NCI-H2227 treated with DMSO at 0.1 percent for 48 hours (cell line): ENCODE data around the gene OR8G1.
"Not testable (repeated sequence)": the region's sequence is repeated elsewhere in the genome, so short reads cannot be mapped to it uniquely, and the experiment has no call there.

Source experiments
- DNase-seq: peaks from one replicate; lab custom pipeline; 2025; lab: John Stamatoyannopoulos, UW

The OR8G1 gene

DNA sequence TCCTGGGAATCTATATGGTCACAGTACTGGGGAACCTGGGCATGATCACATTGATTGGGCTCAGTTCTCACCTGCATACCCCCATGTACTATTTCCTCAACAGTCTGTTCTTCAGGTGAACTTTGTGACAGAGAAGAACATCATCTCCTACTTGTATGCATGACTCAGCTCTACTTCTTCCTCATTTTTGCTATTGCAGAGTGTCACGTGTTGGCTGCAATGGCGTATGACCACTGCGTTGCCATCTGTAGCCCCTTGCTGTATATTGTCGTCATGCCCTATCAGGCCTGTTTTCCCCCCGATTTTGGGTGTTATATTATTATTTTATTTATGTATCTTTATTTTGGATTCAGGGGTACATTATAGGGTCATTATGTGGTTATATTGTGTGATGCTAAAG lies 2.4 kb upstream of the OR8G1 start:
- no peak for DNase-seq

DNA sequence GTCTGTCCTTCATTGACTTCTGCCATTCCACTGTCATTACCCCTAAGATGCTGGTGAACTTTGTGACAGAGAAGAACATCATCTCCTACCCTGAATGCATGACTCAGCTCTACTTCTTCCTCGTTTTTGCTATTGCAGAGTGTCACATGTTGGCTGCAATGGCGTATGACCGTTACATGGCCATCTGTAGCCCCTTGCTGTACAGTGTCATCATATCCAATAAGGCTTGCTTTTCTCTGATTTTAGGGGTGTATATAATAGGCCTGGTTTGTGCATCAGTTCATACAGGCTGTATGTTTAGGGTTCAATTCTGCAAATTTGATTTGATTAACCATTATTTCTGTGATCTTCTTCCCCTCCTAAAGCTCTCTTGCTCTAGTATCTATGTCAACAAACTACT lies 9.0 kb downstream of the OR8G1 start:
- not testable (repeated sequence) for DNase-seq

GRCh38 chr11:124256076-124256475 lies 15.2 kb downstream of the OR8G1 start, which contains the start of gene OR8G5:
TSS of gene OR8G5 (plus strand) at chr11:124256376. CDS start at chr11:124264932, 8,556 bp downstream.
- no peak for DNase-seq

DNA sequence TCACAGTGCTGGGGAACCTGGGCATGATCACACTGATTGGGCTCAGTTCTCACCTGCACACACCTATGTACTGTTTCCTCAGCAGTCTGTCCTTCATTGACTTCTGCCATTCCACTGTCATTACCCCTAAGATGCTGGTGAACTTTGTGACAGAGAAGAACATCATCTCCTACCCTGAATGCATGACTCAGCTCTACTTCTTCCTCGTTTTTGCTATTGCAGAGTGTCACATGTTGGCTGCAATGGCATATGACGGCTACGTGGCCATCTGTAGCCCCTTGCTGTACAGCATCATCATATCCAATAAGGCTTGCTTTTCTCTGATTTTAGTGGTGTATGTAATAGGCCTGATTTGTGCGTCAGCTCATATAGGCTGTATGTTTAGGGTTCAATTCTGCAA lies 24.1 kb downstream of the OR8G1 start:
- not testable (repeated sequence) for DNase-seq

DNA sequence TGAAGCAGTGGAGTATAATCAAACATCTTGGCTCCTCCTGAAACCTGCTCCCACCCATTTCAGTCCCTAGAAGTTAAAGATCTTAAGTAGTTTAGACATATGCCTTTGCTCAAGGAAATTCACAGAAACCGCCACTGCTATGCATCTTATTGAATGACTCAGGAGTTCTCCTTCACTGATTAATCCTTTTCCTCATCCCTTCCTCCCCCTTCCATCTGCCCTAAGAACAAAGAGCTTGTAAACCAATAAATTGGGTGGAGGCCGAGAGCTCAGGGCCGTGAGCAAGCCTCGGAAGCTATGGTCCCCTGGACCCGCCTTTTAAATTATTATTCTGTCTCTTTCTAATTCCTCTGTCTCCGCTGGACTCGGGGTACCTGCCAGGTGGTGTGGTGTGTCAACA lies 30.0 kb downstream of the OR8G1 start:
- not testable (repeated sequence) for DNase-seq

DNA sequence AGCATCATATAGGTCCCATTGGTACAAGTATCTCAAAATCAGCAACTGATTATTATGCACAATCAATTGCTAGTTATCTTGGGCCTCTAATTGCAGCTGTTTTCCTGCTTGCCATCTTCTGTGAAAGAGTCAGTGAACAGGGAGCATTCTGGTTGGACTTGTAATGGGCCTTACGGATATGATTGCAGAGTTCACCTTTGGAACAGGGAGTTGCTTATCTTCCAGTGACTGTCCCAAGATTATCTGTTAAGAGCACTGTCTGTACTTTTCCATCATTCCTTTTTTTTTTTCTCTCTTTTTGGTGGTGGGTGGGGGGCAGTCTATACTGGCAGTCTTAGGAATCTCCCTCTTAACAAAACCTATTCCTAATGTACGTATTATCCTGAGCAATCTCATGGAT lies 33.1 kb downstream of the OR8G1 start:
- DNase-seq: no peak

DNA sequence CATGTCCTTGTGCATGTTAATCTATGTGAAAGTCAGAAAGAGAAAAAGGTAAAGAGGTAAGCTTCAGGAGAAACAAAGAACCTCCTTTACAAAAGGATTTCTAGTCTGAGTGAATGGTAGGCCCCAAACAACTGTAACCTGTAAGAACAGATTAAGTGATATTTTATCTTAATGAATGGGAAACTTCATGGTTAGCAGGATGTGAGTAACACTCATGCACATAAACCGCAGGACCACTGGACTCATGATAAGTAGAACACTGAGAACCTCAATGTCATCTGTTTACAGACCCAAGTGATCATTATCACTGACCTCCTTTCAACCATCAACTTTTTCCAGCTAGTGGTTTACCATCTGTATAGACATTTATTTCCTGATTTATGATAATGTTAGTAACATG lies 35.2 kb downstream of the OR8G1 start:
- DNase-seq: no peak

DNA sequence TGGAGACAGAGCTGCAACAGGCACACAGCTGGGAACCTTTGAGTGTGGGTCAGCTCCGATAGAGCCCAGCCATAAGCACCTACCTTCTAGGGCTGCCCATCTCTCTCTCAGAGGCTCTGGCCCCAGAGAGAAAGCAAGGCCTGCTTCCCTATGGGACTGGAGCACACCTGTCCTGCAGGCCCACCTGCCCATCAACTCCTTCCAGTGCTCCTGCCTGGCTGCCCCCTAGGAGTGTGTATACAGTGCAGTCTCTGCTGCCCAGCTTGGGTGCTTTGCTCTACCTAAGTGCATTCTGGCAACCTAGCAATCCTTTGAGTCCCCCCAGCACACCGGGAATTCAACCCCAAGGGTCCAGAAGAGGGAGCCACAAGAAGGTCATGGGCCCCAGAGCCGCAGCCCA lies 36.3 kb downstream of the OR8G1 start:
- no peak for DNase-seq

GRCh38 chr11:124277804-124278203 lies 36.9 kb downstream of the OR8G1 start:
- no peak for DNase-seq

DNA sequence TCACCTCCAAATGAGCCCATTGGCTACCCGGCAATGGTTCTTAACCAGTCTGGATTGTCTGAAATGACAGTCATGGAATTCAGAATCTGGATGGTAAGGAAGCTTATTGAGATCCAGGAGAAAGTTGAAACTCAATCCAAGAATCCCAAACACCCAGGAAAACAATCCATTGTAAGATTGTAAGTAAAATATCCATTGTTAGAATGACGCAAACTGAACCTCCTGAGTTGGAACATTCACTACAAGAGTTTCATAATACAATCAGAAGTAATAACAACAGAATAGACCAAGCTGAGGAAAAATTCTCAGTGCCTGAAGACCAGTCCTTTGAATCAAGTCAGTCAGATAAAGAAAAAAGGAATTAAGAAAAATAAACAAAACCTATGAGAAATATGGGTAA lies 37.4 kb downstream of the OR8G1 start:
- DNase-seq: no peak

GRCh38 chr11:124285610-124286344 lies 44.9 kb downstream of the OR8G1 start:
- no peak for DNase-seq

- DNase-seq: no peak
Measured at GRCh38 chr11:124294687-124295086, 53.8 kb downstream of the OR8G1 start.

DNA sequence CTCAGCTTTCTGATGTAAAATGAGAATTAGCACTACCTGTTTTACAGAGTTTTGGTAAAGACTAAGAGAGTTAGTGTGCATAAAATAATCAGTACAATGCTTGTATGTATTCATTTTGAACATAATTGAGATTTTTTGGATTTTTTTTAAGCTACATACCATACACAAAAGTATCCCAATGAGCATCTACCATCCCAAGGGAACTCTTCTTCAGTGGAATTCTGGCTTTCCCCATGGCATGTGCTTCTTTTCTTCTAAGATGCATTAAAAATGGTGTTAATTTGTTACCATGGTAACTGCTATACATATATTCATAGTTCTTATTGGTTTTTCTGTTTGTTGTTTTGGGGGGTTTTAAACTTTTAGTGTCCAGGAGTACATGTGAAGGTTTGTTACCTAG lies 55.1 kb downstream of the OR8G1 start:
- no peak for DNase-seq

DNA sequence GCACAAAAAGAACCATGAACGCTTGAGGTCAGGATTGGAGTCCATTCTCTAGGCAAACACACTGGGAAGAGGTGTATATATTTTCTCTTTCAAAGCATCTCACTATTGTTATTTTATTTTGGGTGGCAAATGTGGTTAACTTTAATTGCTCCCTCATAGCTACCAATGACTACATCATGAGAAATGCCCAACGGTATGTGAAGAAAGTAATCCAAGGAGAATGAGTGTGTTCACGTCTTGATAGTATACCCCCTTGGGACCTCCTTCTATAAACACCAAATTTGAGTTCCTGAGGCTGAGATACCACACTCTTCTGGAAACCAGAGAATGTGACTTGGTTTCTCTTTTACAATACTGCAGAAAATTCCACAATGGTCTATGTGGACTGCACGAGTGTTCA lies 57.0 kb downstream of the OR8G1 start:
- no peak for DNase-seq

DNA sequence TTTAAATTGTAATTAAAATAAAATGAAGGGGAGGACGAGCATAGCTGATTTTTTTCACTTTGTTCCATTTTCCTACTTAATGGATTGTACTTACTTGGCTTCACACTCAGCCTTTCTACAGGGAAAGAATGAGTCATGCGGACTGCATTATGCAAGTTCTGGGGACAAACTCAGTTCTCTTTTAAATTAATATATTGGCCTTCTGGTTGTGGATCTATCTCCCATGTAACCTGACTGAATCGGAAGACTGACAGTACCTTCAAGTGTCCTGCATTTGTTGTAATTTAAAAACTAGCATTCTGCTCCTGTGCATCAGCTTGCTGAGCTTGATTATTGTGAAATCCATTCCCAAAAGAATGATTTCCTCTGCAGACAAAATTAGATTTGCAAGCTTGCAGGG lies 60.7 kb downstream of the OR8G1 start:
- DNase-seq: no peak

- no peak for DNase-seq
Measured at GRCh38 chr11:124302347-124303125, 61.6 kb downstream of the OR8G1 start.
